ENCODE results near the gene PDE6G.

- TF ChIP-seq CTCF (IDR thresholded peaks at IDR 0.05) (no peak), EP300 (IDR thresholded peaks at IDR 0.05) (no peak), POLR2AphosphoS5 (IDR thresholded peaks at IDR 0.05) (no peak), POLR2A (IDR thresholded peaks at IDR 0.05) (no peak)
Observed at GRCh38 chr17:81603846-81604610, 52.3 kb downstream of the PDE6G start.
